ENCODE results near the gene TPK1.

- TF ChIP-seq CTCF (IDR thresholded peaks at IDR 0.05) = no peak
- TF ChIP-seq POLR2AphosphoS5 (IDR thresholded peaks at IDR 0.05) = no peak
- TF ChIP-seq POLR2A (IDR thresholded peaks at IDR 0.05) = no peak
Observed at GRCh38 chr7:144668503-144668902, 167.3 kb downstream of the TPK1 start.
